Activated CD8-positive, alpha-beta memory T cell treated with anti-CD3 and anti-CD28 coated beads for 1 hour (primary cell): ENCODE data around the gene ASB13.

Experiments used
- DNase-seq, 2 donors: peaks; one replicate each; pipeline ENCODE4 v3.0.0-alpha.2; 2020; ENCODE audit warnings: low read depth in 1 of 2; ENCODE audit errors: extremely low read depth in 1 of 2

ASB13 gene

DNA sequence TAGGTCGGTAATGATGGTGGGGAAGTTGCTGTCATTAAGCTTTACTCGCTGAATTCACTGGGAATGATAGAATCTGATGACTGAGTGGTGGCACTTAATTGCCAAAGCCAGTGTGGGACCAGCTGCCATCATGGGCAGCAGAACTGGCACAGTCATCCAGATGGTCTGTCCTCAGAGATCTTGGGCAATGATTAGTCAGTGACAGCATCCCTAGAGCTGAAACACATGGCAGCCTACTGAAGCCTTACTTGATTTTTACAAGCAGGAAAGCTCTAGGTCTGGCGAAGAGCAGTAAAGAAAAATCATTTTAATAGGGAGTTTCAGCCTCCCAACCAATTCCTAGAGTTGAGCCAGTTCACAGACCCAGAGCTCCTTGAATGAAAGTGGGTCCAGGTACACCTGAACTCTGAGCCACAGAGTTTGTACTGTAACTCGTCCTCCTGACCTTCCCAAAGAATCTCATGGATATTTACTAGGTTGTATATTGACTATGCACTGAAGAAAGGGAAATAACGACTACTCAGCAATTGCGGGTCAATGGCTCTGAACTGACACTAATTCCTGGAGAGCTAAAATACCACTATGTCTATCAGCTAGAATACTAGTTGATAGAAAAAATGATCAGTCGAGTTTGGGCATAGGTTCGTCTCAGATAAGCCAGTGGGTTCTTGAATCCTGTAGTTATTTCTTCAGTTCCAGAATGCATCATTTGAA, 4.4 kb upstream of the ASB13 start:
- DNase-seq = no peak

DNA sequence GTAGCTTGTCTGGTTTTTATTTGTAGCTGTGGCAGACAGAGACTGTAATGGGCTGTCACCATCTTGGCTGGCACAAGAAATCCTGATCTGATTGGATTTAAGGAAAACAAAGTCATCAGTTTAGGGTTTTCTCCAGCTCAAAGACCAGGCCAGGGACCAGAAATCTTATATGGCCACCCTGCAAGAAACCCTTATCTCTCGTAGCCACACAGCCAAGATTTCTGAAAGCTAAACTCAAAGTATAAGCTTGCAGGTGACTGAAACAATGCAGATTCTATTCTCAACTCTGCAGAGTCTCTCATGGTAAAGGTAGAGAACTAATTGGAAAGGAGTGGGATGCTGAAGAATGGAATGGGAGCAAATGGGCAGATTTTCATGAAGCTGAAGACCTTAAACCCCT, 3.2 kb upstream of the ASB13 start:
- no peak for DNase-seq

DNA sequence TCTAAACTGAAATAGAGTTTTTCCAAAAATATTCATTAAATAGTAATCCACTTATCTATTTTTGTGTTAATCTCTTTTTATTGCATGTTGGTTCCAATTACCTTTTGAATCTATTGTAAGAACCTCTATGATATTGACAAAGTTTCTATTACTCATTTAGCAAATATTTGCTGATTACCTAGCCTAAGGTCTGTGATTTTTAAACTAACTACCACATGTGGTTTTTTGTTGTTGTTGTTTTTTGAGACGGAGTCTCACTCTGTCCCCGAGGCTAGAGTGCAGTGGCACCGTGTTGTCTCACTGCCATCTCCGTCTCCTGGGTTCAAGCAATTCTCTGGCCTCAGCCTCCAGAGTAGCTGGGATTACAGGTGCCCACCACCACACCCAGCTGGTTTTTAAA, 2.0 kb upstream of the ASB13 start:
- no peak for DNase-seq

DNA sequence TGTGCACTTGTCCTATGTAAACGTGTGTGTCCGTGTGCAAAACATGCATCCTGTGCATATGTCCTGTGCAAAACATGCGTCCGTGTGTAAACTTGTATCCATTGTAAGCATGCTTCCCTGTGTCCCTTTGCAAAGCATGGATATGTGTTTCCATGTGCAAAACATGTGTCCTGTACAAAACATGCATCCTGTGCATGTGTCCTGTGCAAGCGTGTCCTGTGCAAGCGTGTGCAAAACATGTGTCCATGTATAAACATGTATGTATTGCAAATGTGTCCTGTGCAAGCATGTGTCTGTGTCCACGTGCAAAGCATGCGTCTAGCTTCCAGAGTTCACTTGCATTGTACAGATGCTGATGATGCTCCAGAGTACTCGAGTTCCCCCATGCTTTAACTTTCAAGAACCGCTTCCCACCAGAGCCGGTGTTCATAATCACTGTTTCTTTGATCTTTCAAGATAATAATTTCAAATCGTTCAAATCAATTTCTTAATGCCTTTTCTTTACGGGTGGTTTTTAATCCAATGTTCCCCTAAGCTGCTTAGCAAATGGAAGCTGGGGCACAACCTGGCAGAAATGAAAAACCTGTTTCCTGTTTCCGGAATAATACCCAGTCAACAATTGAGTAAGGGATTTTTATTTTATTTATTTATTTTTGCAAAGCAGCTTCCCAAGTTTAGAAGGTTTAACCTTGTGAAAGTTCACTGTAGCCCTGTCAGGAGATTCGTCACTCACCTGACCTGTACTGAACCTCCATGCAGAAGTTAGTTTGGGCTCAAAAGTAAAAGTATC, 641 bp upstream of the ASB13 start:
- no peak for DNase-seq

DNA sequence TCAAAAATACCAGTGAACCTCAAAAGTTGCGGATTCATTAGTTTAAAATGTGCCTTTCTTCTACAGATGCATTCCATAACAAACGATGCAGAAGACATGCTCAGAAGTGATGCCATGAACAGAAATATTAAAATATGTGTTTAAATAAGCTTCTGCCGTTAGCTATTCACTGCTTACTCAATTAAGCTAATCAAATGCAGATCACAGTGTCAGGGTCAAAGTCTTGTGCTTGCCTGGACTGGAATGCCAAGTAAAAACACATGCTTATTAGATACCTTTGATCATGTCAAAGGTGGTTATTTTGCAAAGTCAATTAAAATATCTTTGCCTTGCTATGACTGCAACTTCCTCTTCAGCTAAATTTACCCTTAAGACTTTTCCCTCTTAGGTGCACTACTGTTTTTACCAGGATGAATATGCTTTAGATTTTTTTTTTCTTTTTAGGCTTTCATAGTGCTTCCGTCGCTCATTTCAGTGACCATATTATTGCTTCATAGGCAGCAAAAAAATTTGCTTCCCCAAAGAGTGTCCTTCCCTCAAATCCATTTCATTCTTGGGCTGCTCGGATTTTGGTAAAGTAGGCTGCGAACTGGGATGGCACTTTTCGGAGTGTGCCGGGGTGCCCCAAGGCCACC, 905 bp downstream of the ASB13 start:
- DNase-seq = no peak

DNA sequence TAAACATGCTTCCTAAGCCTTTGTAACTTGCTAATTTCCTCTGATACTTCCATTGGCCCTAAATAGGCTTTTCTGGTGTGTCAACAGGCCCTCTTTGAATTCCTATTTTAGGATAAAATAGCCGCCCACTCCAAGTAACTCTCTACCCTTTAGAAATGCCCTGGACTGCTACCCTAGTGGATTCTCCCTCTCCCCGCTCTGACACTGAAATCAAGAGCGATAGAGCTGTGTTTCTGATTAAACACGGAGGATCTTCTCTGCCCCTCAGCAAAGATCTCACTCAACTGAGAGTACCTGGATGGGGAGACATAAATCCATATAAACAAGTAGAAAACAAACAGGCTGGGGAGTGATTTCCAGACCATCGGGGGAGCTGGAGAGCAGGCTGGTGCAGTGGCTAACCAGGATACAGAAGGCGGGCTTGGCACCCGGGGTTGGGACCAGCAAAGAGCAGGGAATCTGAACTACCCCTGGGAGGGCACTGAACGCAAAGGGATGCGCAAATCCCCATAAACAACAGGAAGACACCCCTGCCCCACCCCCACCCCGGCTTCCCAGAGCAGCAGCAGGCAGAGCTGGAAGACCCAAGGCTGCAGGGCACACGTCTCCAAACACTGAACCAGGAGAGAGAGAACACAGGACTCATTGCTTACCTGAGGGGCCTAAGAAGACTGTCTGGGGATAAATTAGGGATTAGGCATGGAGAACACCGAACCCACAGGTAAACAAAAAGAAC, 2.5 kb downstream of the ASB13 start:
- no peak for DNase-seq

DNA sequence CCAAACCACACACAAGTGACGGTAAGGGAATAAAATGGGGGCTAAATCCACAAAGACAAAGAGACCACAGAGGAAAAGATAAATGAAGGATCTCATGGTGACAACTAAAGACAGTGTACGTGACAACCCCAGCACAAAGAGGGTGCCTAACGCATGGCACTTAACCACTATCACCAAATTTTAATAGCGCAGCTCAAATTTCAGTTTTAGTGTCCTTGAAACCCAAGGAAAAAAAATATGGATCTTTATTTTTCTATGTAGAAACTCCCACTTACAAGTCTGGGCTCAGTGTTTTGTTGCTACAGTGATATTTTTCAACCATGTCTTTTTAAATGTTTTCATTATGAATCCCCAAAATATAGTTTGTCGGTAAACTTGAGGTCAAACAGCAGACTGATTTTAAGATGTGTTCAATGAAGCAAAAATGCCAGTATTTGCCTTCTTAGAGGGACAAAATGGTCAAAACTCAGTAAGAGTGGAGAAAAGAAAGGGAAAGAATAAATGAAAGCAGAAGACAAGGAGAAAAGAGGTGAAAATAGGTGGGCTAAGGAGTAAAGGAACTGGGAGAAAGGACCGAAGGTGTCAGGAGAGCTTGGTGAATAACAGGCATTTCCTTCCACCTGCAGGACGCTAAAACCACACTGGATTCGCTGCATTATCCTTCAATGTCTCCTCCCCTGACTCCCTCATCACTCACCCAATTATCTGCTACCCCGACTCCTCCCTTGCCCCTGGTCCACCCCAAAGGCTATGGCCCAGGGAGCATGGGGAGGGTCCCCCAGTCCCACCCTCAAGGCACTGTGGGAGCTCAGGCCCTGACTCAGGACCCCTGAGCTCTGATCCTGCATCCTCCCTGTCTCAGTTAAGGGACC, 3.5 kb downstream of the ASB13 start:
- no peak for DNase-seq

DNA sequence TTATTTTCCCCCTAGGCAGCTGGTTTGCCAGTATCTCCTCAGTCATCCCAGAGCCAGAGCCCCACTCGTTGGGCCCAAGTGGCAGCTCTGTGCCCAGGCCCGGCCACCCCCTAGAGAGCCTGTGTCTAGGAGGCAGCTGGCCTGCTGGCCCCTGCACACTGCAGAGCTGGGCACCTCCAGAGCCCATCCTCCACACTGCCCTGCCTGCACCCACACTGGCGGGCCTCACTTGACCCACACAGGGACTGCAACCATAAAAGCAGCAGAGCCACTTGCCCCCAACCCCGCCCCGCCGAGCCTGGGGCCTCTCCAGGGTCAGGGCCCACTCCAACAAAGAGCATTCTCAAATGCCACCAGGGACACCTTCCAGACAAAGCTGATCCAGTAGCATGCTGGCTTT, 5.4 kb downstream of the ASB13 start:
- no peak for DNase-seq

DNA sequence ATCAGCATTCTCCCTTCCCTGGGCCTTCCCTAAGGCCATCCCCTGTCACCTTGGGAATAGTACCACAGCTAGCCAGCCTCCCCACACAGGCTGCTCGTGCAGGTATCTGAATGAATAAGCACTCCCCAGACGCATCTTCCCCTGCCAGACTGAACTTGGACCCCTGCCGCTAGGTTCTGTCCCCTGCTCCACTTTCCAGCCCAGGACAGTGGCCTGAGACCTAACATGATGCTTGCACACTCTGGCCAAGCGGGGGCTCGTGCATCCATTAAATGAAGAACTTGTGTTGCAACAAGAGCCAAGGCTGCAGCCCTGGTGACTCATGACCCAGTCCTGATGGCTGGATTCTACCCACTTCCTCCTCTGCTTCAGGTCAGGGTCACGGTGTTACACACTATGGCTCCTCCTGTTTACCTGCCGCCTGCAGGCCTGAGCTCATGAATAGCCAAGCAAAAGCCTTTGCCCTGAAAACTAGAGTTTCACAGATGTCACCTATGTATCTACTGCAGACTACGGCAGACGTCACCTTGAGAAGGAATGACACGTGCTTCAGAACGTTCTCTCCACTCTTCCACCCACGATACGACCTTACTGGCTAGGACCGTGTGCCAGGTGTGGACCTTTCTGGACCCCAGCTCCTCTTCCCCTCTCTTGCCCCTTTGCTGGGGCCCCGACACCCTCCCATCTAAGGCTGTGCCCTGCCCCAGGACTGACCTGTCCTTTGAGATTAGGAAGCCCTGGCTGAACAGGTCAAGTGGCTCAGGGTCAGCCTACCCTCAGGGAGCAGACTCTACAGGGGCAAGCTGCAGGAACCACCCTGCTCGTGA, 6.5 kb downstream of the ASB13 start:
- DNase-seq = no peak

DNA sequence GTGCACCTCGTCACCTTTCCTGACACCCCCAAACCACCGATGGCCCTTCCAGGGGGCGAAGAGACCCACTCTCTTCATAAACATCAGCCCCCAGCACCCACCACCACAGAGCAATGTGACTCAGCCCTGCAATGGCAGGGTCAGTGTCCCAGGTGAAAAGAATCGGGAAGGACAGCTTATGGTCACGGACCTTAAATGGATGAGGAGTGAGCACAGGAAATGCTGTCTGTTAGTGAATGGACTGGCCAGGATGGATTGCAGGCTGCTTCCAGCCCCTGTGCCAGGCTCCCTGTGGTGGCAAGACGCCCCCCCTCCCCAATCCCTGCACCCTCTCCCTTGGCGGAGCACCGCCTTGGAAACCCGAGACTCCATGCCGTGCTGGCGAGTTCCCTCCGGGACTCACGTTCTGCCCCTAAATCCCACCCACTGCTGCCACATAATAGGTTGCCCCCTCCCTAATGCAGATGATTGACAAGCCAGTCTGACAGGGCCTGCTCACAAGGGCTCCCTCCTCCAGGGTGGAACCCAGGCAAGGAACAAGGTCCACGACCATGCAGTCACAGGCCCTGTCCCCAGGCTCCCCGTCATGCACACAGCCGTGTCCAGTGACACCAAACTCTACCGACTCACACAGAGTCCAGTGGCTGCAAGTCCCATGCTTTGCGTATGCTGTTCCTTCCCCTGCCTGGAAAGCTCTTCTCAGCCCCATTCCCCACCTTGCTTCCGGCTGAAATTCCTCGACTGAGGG, 7.3 kb downstream of the ASB13 start:
- DNase-seq = no peak

DNA sequence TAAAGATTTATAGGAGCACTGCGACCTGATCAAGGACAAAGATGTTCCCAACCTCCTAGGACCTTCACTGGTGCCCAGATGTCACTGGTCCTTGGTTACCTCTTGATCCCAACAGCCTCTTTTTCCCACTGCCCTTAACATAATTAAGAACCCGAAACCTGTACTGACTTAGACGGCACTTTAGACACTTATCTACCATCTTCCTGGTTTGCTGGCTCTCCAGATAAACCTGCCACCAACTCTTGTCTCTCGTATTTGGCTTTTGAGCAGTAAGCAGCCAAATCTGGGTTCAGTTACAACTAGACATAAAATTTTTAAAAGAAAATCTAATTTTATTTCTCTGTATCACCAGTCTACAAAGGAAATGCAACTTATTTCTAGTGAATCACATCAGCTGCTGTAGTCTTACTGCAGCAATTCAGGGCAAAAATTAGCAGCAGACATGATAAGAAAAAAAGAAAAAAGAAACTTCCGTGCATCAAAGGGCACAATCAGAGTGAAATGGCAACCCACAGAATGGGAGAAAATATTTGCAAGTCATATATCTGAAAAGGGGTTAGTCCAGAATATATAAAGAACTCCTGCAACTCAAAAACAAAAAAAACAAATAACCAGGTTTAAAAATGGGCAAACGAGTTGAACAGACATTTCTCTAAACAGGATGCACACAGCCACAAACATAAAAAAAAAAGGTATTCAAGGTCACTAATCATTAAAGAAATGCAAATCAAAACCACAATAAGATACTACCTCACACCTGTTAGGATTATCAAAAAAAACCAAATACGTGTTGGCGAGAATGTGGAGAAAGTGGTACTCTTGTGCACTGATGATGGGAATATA, 9.4 kb downstream of the ASB13 start:
- no peak for DNase-seq

DNA sequence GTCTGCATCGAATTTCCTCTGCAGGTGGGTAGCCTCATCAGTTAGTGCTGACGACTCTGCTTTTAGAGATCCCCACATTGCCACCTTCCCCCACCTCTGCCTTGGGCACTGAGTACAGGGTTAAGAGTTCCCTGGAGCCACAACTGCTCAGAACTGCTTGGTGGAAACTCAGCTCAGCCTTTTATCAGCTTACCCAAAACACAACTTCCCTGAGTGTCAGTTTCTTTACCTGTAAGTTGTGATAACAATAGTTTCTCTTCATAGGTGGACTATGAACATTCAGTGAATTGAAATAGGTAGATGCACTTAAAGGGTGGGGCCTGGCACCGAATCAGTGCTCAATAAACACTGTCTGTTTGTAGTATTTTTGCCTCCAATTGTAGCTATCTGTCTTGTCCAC, 11.3 kb downstream of the ASB13 start:
- no peak for DNase-seq

DNA sequence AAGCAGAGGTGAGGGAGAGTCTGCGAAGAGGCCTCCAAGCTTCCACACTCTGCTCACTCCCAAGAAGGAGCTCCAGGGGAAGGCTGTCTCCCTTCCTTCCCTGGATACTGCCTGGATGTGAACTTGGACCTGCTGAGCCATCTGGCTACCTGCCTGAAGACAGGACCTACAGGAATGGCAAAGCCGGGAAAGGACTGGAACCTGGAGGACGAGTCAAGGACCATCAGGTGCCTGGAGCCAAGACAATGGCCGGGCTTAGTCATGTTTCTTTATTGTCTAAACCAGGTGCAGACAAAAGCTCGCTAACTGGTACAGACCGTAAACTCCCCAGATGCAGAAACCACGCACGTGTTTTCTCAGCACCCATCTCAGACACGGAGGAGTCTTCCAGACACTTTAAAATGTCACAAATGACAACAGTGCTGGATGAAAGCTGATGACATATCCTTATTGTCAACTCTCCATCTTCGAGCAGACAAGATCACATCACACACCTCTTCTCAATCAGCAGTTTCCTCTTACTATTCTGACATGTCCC, 12.1 kb downstream of the ASB13 start:
- DNase-seq = no peak

DNA sequence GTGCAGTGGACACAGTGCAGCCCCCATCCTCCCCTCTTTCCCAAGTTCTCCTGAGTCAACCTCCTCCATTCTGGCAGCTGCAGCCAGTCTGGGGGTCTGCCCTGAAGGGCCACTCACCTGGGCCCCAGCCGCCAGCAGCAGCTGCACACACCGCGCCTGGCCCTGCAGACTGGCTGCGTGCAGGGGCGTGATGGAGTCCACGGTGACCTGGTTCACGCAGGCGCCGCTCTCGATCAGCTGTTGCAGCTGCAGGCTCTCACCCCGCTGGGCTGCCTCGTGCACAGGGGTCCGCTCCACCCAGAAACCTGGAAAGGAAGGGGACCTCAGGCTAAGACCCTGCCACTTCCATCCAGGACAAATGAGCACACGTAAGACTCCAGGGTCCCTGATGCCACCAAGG, 13.6 kb downstream of the ASB13 start:
- no peak for DNase-seq

DNA sequence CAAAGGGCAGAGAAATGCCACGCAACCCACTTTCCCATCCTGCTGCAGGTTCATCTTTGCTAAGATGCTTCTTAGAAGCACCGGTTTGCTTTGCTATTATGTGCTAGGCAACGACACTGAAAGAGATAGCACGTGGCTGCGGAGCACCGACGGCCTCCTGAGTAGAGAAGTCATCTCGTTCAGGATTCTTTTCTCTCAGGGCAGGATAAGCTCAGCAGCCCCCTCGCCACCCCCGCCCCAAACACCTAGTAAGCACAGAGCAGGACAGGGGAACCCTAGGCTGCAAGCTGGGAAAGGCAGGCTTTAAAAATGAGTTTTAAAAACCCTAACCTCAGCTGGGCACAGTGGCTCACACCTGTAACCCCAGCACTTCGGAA, 15.0 kb downstream of the ASB13 start:
- no peak for DNase-seq

DNA sequence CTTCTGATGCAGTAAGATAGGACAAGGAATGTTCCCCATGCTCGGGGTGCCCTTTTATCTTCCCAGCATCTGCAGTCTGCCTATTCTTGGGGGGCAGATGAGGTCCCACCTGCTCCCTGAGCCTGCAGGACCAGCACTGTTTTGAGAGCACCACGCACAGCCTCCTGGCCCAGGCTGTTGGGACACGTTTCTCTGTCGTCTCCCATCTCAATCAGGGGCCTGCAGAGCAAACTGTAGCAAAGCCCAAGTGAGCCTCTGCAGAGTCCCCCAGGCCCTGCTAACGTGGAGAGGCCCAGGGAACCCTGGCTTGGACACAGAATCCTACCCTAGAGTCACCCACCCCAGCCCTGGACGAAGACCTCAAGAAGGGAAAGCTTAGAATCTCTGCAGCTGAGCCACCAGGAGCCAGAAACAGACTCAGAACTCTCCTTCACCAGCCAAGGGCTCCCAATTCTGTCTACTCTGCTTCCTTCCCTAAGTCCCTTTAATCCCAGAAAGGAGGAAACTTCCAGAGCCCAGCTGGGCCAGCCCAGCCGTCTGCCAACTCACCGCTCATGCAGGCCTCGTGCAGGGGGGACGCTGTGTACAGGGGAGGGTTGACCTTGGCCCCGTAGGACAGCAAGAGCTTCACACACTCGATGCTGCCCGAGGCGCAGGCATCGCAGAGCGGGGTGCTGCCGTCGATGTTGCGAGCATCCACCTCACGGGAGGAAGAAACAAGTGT, 15.6 kb downstream of the ASB13 start:
- DNase-seq = no peak

DNA sequence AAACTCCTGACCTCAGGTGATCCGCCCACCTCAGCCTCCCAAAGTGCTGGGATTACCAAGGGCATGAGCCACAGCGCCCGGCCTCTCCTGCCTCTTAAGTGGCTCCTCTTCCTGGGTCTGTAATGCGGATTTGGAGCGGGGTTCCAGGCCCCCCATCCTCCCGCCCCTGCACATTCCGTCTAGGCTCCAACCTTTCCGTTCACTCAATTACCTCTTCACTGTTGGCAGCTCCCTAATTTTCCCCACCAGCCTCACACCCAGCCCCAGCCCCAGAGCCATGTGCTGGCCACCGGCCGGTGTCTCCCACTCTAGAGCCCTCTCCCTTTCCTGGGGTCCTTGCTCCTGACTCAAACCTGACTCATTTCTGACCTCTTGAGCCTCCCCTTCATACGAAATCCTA, 16.6 kb downstream of the ASB13 start:
- no peak for DNase-seq
